NCI-H446 (cell line): Measurements from ENCODE around the gene C12orf43.
"Not testable (repeated sequence)": the region's sequence is repeated elsewhere in the genome, so short reads cannot be mapped to it uniquely, and the experiment has no call there.

Experiments
- DNase-seq, 2 experiments: peaks; one replicate each; lab custom pipeline; 2025; lab: John Stamatoyannopoulos, UW

C12orf43 gene

GRCh38 chr12:121015825-121016766 lies at the start of gene C12orf43:
Gene C12orf43, minus strand, starts transcription at chr12:121016487. Its CDS starts 13 bp downstream, at chr12:121016474.
- peak; percentile 77 to 93 for DNase-seq

- no peak for DNase-seq
These were observed 49.1 kb upstream of the C12orf43 start for GRCh38 chr12:121065345-121065744.

GRCh38 chr12:121064586-121064985 lies 48.3 kb upstream of the C12orf43 start:
- DNase-seq: not testable (repeated sequence)

GRCh38 chr12:121064116-121064515 lies 47.8 kb upstream of the C12orf43 start:
- no peak for DNase-seq

GRCh38 chr12:121062391-121063045 lies 46.2 kb upstream of the C12orf43 start:
- DNase-seq: no peak

GRCh38 chr12:121061831-121062230 lies 45.5 kb upstream of the C12orf43 start:
- no peak for DNase-seq

GRCh38 chr12:121060149-121061001 lies 44.1 kb upstream of the C12orf43 start:
- peak; percentile 5 to 54 for DNase-seq

GRCh38 chr12:121059031-121059898 lies 43.0 kb upstream of the C12orf43 start:
- DNase-seq: no peak

GRCh38 chr12:121057794-121058193 lies 41.5 kb upstream of the C12orf43 start:
- no peak for DNase-seq

GRCh38 chr12:121053706-121054105 lies 37.4 kb upstream of the C12orf43 start:
- no peak for DNase-seq

- DNase-seq: peak in 1 of 2 experiments; percentile 6
These were observed 34.4 kb upstream of the C12orf43 start for GRCh38 chr12:121050725-121051124.

- DNase-seq: no peak
These were observed 32.2 kb upstream of the C12orf43 start for GRCh38 chr12:121048442-121048841.

GRCh38 chr12:121047400-121047799 lies 31.1 kb upstream of the C12orf43 start:
- not testable (repeated sequence) for DNase-seq

- no peak for DNase-seq
These were observed 26.8 kb upstream of the C12orf43 start for GRCh38 chr12:121043067-121043466.

- no peak for DNase-seq
These were observed 22.8 kb upstream of the C12orf43 start, which contains the start of gene OASL for GRCh38 chr12:121038861-121039668. Gene OASL, minus strand, starts transcription at chr12:121039246. Its CDS starts 275 bp downstream, at chr12:121038971.

GRCh38 chr12:121036810-121037326 lies 20.6 kb upstream of the C12orf43 start:
- no peak for DNase-seq

GRCh38 chr12:121034616-121035305 lies 18.5 kb upstream of the C12orf43 start:
- no peak for DNase-seq

- no peak for DNase-seq
These were observed 17.5 kb upstream of the C12orf43 start for GRCh38 chr12:121033625-121034349.
